Astrocyte of the spinal cord (primary cell): ENCODE data around the gene HLA-DMA.

Experiments used
- DNase-seq: peaks from one replicate; pipeline ENCODE4 v3.0.0; 2011; ENCODE audit warnings: low read depth, low spot score
- H3K4me3 ChIP-seq: 2 replicates; pipeline ENCODE4 v1.5.1; 2011; ENCODE audit warnings: low read depth, mild to moderate bottlenecking, low read length, moderate library complexity
- CTCF ChIP-seq: IDR thresholded peaks from 2 replicates; pipeline ENCODE4 v1.5.1; 2012; ENCODE audit warnings: low read depth, mild to moderate bottlenecking, low read length, inconsistent platforms
- in situ Hi-C: cut with HindIII; loops from 2 replicates; pipeline ENCODE4 v1.10.0; 2017; ENCODE audit warnings: low sequenced_read_pairs

The HLA-DMA gene

GRCh38 chr6:32906539-32906938 is 46.4 kb downstream of the HLA-DMA start:
- in situ Hi-C loops, result no loop called here
- no peak overlapping the region for H3K4me3 ChIP-seq
- DNase-seq, result peak; percentile 17
- no peak for TF ChIP-seq CTCF

- in situ Hi-C loops, result no loop called here
- TF ChIP-seq CTCF, result no peak
- no peak for DNase-seq
- no peak overlapping the region for H3K4me3 ChIP-seq
Measured at GRCh38 chr6:32905078-32905477, 47.8 kb downstream of the HLA-DMA start.

- DNase-seq, result no peak
- in situ Hi-C loops, result no loop called here
- no peak for TF ChIP-seq CTCF
- no peak overlapping the region for H3K4me3 ChIP-seq
Measured at GRCh38 chr6:32903952-32904351, 48.9 kb downstream of the HLA-DMA start.
